Adrenal gland (tissue), 5 donors: ENCODE data around the gene XKR7.

Source experiments
- POLR2A ChIP-seq, 2 donors: fragments of 450-650 bp; IDR thresholded peaks; one replicate each; pipeline ENCODE4 v1.6.1; 2017; ENCODE audit warnings: antibody characterized with exemption in 2 of 2, mild to moderate bottlenecking in 2 of 2, moderate library complexity in 1 of 2
- TF ChIP-seq, protein P1 (sequence below), 6 experiments: fragments of 450-650 bp in 4 of 6; fragments of 200-600 bp in 2 of 6; sonication (generic) in 1 of 6; IDR thresholded peaks; 1 replicate in 5 of 6; 2 replicates in 1 of 6; pipeline versions ENCODE4 v1.5.1 to v1.8.0; 2016 to 2021; ENCODE audit warnings: antibody characterized with exemption in 6 of 6, mild to moderate bottlenecking in 2 of 6, moderate library complexity in 1 of 6
- donor health status: DM: no; HTN: no; CAD: no.

GRCh38 chr20:31918466-31919105 is 49.4 kb upstream of the XKR7 start:
- TF ChIP-seq, protein P1, sequence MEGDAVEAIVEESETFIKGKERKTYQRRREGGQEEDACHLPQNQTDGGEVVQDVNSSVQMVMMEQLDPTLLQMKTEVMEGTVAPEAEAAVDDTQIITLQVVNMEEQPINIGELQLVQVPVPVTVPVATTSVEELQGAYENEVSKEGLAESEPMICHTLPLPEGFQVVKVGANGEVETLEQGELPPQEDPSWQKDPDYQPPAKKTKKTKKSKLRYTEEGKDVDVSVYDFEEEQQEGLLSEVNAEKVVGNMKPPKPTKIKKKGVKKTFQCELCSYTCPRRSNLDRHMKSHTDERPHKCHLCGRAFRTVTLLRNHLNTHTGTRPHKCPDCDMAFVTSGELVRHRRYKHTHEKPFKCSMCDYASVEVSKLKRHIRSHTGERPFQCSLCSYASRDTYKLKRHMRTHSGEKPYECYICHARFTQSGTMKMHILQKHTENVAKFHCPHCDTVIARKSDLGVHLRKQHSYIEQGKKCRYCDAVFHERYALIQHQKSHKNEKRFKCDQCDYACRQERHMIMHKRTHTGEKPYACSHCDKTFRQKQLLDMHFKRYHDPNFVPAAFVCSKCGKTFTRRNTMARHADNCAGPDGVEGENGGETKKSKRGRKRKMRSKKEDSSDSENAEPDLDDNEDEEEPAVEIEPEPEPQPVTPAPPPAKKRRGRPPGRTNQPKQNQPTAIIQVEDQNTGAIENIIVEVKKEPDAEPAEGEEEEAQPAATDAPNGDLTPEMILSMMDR (IDR thresholded peaks at IDR 0.05) = no peak
- TF ChIP-seq POLR2A (IDR thresholded peaks at IDR 0.05) = no peak
